ENCODE results near the gene TMEM123.

TMEM123 gene, protein sequence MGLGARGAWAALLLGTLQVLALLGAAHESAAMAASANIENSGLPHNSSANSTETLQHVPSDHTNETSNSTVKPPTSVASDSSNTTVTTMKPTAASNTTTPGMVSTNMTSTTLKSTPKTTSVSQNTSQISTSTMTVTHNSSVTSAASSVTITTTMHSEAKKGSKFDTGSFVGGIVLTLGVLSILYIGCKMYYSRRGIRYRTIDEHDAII

DNA sequence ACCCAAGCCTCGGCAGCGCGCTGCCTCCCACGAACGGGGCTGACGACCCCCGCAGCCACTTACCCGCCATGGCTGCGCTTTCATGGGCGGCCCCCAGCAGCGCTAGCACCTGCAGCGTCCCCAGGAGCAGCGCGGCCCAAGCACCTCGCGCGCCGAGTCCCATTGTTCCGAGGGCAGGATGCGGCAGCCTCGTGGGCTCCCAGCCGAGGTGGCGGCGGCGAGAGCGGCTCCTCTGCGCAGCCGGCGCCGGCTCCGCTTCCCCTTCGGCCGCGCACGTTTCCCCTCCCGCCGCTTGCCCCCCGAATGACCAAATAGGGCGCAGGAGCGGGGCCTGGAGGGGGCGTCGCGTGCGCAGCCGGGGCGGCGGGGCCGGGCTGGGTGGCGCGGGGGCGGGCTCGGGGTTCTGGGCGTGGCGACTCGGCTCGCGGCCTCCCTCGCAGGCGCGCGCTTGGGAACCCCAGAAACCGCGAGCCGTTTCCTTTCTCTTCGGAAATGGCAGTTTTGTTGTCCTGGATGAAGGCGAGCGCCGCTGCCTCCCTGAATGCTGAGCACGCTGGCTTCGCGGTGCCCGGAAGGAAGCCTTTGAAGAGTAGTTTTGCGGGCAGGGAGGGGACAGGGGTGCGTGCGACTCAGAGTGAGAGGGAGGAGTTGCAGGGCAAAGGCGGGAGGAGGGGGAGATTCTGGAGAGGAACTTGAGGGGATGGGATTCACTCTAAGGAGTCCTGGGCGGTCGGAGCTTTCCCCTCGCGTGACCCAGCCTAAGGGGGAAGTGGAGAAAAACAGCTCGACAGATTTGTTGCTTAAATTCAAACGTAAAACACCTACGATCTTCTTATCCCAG is at the start of gene TMEM123:
Gene TMEM123 (minus strand): TSS at position 305 of the 841 bp plus-strand sequence. CDS start 142 bp downstream, at position 163.
- no peaks in the 10 kb centered on the region for H3K27me3 Mint-ChIP-seq (ENCODE audit: low read depth)
- H3K4me1 Mint-ChIP-seq (ENCODE audit: low read depth), result peaks cover 68% of the 10 kb centered on the region
- H3K36me3 Mint-ChIP-seq (ENCODE audit: low read depth), result peaks cover 32% of the 10 kb centered on the region
- peak within 1 kb of the TSS; percentile 96 for H3K4me3 Mint-ChIP-seq
- H3K27ac Mint-ChIP-seq, result peak within 1 kb of the TSS; percentile 98
- no peaks in the 10 kb centered on the region for H3K9me3 Mint-ChIP-seq

DNA sequence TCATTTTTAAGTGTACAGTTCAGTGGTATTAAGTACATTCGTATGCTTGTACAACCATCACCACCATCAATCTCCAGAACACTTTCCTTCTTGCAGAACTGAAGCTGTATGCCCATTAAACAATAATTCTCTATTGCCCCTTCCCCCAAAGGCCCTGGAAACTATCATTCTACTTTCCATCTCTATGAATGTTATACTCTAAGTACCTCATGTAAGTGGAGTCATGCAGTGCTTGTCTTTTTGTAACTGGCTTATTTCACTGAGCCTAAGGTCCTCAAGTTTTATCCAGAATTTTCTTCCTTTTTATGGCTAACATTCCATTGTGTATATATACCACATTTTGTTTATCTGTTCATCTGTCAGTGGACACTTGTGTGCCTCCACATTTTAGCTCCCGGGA is 48.3 kb upstream of the TMEM123 start:
- H3K36me3 Mint-ChIP-seq (ENCODE audit: low read depth), result no peaks in the 10 kb centered on the region
- peaks cover 34% of the 10 kb centered on the region for H3K27me3 Mint-ChIP-seq (ENCODE audit: low read depth)
- H3K9me3 Mint-ChIP-seq, result no peaks in the 10 kb centered on the region
- no peak overlapping the region for H3K4me3 Mint-ChIP-seq
- no peak overlapping the region for H3K27ac Mint-ChIP-seq
- H3K4me1 Mint-ChIP-seq (ENCODE audit: low read depth), result peaks cover under 1% of the 10 kb centered on the region

- Mint-ChIP-seq H3K4me3 (no peak overlapping the region), H3K27me3 (ENCODE audit: low read depth) (peaks cover 31% of the 10 kb centered on the region), H3K36me3 (ENCODE audit: low read depth) (no peaks in the 10 kb centered on the region), H3K9me3 (no peaks in the 10 kb centered on the region), H3K4me1 (ENCODE audit: low read depth) (peaks cover 9% of the 10 kb centered on the region), H3K27ac (no peak overlapping the region)
Observed at GRCh38 chr11:102499931-102500330, 47.4 kb upstream of the TMEM123 start.

DNA sequence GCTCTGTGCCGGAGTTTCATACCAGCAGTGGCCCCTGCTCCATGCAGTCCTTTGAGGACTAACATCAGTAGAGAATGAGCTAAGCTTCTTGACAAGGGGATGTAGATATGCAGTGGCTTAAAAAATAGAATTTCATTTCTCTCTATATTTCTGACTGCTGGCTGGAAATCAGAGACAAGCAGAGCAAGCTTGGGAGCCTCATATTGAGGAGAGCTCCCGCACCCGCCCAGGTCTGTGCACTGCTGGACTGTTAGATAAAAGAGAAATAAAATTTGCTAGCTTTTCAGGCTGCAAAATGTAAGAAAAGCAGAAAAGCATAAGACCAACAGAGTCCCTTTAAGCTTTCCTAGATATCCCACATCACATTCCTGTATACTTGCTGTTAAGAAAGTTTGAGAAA is 46.6 kb upstream of the TMEM123 start:
- Mint-ChIP-seq H3K27me3 (ENCODE audit: low read depth) (peaks cover 31% of the 10 kb centered on the region), H3K4me3 (no peak overlapping the region), H3K27ac (no peak overlapping the region), H3K4me1 (ENCODE audit: low read depth) (peaks cover 11% of the 10 kb centered on the region), H3K36me3 (ENCODE audit: low read depth) (no peaks in the 10 kb centered on the region), H3K9me3 (no peaks in the 10 kb centered on the region)

GRCh38 chr11:102497061-102497460 is 44.5 kb upstream of the TMEM123 start:
- H3K27ac Mint-ChIP-seq, result no peak overlapping the region
- no peaks in the 10 kb centered on the region for H3K36me3 Mint-ChIP-seq (ENCODE audit: low read depth)
- no peaks in the 10 kb centered on the region for H3K9me3 Mint-ChIP-seq
- peaks cover 18% of the 10 kb centered on the region for H3K4me1 Mint-ChIP-seq (ENCODE audit: low read depth)
- H3K4me3 Mint-ChIP-seq, result no peak overlapping the region
- H3K27me3 Mint-ChIP-seq (ENCODE audit: low read depth), result peaks cover 19% of the 10 kb centered on the region

DNA sequence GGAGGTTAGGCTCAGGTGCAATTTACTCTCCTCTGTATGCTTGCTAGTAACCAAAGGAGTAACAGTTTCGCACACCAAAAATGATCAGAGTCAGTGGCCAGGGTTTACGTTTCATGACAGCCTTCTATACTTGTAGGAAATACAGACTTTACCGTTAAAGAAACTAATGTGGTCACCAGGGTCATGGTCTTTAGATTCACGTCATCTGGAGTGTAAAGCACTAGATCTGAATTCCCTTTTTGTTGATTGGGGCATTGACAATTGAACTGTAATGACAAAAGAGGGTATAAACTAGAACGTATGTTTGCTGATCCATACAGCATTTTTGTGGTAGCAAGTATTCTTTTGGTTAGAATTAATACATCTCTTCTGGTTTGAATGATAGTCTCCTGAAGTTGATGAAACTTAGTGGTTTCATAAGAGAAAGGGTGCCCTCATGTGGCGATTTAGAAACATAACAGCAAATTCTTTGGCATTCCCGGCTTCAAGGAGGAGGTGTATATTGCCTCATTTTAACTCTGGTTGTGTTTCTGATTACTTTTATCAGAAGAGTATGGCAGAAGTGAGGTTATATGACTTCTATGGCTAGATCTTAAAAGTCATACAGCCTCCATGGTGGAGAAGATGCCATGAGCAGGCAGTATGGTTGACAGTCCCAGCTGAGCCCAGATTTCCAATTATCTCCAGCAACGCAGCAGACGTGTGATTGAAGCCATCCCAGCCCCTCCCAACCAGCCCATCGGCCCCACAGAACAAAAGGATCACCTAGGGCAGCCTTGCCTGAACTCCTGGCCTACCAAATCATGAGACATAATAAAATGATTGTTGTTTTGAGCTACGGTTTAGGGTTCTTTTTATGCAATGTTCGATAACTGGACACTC is 42.8 kb upstream of the TMEM123 start:
- Mint-ChIP-seq H3K9me3 (no peaks in the 10 kb centered on the region), H3K27me3 (ENCODE audit: low read depth) (peaks cover 14% of the 10 kb centered on the region), H3K27ac (no peak overlapping the region), H3K4me1 (ENCODE audit: low read depth) (peaks cover 22% of the 10 kb centered on the region), H3K4me3 (no peak overlapping the region), H3K36me3 (ENCODE audit: low read depth) (no peaks in the 10 kb centered on the region)

DNA sequence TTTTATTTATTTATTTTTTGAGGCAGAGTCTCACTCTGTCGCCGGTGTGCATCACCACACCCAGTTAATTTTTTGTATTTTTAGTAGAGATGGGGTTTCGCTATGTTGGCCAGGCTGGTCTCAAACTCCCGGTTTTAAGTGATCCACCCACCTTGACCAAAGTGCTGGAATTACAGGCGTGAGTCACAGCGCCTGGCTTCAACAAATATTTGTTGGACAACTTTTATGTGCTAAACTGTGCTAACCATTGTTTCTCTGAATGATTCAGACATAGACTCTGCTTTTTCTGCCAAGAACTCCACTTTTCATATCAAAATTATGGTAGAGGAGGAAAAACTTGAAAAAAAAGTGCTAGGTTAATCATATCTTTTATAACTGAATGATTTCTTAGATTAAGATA is 41.7 kb upstream of the TMEM123 start:
- H3K9me3 Mint-ChIP-seq, result no peaks in the 10 kb centered on the region
- peaks cover 7% of the 10 kb centered on the region for H3K27me3 Mint-ChIP-seq (ENCODE audit: low read depth)
- no peaks in the 10 kb centered on the region for H3K36me3 Mint-ChIP-seq (ENCODE audit: low read depth)
- H3K4me1 Mint-ChIP-seq (ENCODE audit: low read depth), result peaks cover 24% of the 10 kb centered on the region
- H3K27ac Mint-ChIP-seq, result no peak overlapping the region
- no peak overlapping the region for H3K4me3 Mint-ChIP-seq

- Mint-ChIP-seq H3K27ac (no peak overlapping the region), H3K27me3 (ENCODE audit: low read depth) (peaks cover 6% of the 10 kb centered on the region), H3K36me3 (ENCODE audit: low read depth) (no peaks in the 10 kb centered on the region), H3K4me3 (no peak overlapping the region), H3K9me3 (no peaks in the 10 kb centered on the region), H3K4me1 (ENCODE audit: low read depth) (peaks cover 27% of the 10 kb centered on the region)
Observed at GRCh38 chr11:102493524-102493923, 41.0 kb upstream of the TMEM123 start.

- H3K27ac Mint-ChIP-seq, result no peak overlapping the region
- no peaks in the 10 kb centered on the region for H3K9me3 Mint-ChIP-seq
- H3K27me3 Mint-ChIP-seq (ENCODE audit: low read depth), result peaks cover 6% of the 10 kb centered on the region
- no peak overlapping the region for H3K4me3 Mint-ChIP-seq
- H3K4me1 Mint-ChIP-seq (ENCODE audit: low read depth), result peaks cover 42% of the 10 kb centered on the region
- H3K36me3 Mint-ChIP-seq (ENCODE audit: low read depth), result no peaks in the 10 kb centered on the region
Observed at GRCh38 chr11:102491969-102492368, 39.4 kb upstream of the TMEM123 start.

DNA sequence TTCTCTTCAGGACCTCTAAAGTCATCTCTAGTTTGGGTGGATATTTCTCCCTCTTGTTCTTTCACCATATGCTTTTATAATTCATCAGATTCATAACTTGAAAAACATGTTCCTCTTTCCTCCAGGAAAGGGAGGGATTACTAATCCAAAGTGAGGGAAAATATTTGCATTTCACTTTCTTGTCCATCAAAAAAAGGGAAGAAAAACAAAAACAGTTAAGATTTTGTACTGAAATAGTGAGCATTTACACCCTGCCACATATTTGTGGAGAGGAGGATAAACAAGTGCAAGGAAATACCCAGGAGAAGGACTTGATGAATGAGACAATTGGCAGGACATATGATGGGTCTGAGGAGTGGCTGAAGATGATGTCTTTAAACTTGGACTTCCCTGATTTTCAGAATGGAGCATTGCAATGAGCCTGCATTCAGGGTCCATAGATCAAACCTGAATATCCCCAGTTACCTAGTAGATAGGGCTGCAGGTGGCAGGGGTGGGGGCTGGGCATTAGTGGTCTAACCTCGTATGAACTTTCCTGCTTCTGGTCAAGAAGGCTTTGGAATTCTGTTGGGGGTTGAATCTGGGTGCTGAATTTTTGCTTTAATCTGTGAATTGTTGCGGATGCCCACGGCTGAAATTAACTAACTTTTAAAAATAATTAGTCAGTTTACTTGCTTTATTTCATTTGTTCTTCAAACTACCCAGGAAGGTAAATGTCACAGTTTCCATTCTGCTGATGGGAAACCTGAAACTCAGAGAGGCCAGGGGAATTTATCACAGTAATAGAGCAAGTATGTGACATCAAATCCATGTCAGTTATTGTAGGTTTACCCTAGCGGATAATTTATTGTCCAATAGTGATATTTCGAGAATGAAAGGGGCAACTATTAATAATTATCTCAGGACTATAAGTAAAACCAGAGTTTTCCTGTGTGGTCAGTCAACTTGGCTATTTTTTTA is 36.9 kb upstream of the TMEM123 start:
- H3K4me3 Mint-ChIP-seq, result no peak overlapping the region
- no peak overlapping the region for H3K27ac Mint-ChIP-seq
- H3K27me3 Mint-ChIP-seq (ENCODE audit: low read depth), result no peaks in the 10 kb centered on the region
- H3K4me1 Mint-ChIP-seq (ENCODE audit: low read depth), result peaks cover 38% of the 10 kb centered on the region
- H3K9me3 Mint-ChIP-seq, result no peaks in the 10 kb centered on the region
- no peaks in the 10 kb centered on the region for H3K36me3 Mint-ChIP-seq (ENCODE audit: low read depth)

- H3K4me3 Mint-ChIP-seq, result no peak overlapping the region
- no peak overlapping the region for H3K27ac Mint-ChIP-seq
- H3K4me1 Mint-ChIP-seq (ENCODE audit: low read depth), result peaks cover 38% of the 10 kb centered on the region
- no peaks in the 10 kb centered on the region for H3K27me3 Mint-ChIP-seq (ENCODE audit: low read depth)
- H3K9me3 Mint-ChIP-seq, result no peaks in the 10 kb centered on the region
- H3K36me3 Mint-ChIP-seq (ENCODE audit: low read depth), result no peaks in the 10 kb centered on the region
Observed at GRCh38 chr11:102488208-102488607, 35.6 kb upstream of the TMEM123 start.

GRCh38 chr11:102487214-102487613 is 34.6 kb upstream of the TMEM123 start:
- H3K4me1 Mint-ChIP-seq (ENCODE audit: low read depth), result peaks cover 31% of the 10 kb centered on the region
- no peak overlapping the region for H3K27ac Mint-ChIP-seq
- no peak overlapping the region for H3K4me3 Mint-ChIP-seq
- H3K9me3 Mint-ChIP-seq, result no peaks in the 10 kb centered on the region
- H3K36me3 Mint-ChIP-seq (ENCODE audit: low read depth), result no peaks in the 10 kb centered on the region
- no peaks in the 10 kb centered on the region for H3K27me3 Mint-ChIP-seq (ENCODE audit: low read depth)

GRCh38 chr11:102486584-102486983 is 34.0 kb upstream of the TMEM123 start:
- H3K27me3 Mint-ChIP-seq (ENCODE audit: low read depth), result no peaks in the 10 kb centered on the region
- H3K36me3 Mint-ChIP-seq (ENCODE audit: low read depth), result no peaks in the 10 kb centered on the region
- no peaks in the 10 kb centered on the region for H3K9me3 Mint-ChIP-seq
- H3K27ac Mint-ChIP-seq, result no peak overlapping the region
- no peak overlapping the region for H3K4me3 Mint-ChIP-seq
- H3K4me1 Mint-ChIP-seq (ENCODE audit: low read depth), result peaks cover 27% of the 10 kb centered on the region
